Activated CD4-positive, alpha-beta T cell treated with anti-CD3 and anti-CD28 coated beads, Interleukin-2, Interleukin-4, amounts not matched to agents 100 ng/mL and 50 ng/mL, durations not matched to agents 16 hours and 8 hours (primary cell): ENCODE measurements around the gene IGFBP5.

Source experiments
- DNase-seq: peaks from one replicate; pipeline ENCODE4 v3.0.0-alpha.2; 2020; ENCODE audit warnings: low spot score

The IGFBP5 gene

DNA sequence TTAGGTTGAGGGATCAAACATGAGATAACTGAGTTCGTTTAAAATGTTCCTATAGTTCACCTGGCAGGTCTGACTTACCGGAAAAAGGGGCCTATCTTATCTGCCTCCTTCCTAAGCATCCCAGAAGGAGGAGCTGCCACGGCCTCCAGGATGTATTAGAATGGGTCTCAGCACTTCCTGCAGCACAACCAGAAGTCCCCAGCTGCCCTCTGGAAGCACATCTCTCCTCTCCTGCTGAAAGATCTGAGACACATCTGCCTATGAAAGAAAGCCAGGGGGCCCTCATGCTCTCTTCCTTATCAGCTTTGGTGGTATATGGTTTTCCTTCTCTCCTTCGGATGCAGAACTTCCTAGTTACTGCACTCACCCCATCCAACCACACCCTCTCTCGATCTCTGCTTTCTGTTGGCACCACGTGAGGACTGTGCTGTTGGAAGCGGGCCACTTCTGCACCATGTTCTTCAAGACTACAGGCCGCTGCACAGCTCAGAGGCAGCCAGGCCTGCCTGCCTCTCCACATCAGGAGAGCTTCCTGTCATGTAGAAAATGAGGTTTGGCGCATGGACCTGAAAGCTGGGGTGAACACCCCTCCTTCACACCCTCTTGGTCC is 6.5 kb downstream of the IGFBP5 start:
- DNase-seq, result no peak

DNA sequence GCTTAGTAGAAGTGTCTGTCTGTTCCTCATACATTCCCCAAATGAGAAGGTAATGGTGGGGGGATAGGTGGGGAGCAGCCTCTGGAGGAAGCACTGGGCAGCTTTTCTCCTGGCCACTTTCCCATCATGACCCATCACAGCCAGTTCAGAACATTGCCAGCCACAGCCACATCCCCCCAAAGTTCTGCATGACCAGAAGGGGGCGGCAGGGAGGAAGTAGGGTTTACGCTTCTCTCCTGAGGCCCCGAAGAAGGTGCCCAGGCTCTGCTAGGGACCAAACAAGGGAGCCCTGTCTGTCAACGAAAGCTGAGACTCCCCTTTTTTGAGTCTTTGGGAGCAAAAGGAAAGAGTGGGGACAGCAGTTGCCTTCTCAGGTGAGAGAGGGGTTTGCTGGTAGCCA is 7.7 kb downstream of the IGFBP5 start:
- peak; percentile 15 for DNase-seq

DNA sequence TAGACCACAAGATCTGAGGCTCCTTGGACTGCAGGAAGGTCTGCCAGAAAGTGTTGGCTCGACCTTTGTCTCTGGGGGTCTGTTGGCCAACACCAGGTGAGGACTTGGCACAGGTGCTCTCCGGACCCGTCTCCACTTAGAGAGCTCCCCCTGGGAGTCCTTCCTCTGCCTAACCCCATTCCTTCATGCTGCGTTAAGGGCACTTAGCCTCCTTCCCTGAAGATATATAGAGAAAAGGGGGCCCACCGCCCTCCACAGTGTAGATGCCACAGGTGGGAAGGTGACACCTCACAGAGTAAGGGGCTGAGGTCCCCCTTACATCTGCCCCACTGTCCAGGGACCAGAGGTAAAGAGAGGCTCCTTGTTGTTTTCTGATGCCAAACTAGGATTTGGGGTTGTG is 8.2 kb downstream of the IGFBP5 start:
- no peak for DNase-seq

DNA sequence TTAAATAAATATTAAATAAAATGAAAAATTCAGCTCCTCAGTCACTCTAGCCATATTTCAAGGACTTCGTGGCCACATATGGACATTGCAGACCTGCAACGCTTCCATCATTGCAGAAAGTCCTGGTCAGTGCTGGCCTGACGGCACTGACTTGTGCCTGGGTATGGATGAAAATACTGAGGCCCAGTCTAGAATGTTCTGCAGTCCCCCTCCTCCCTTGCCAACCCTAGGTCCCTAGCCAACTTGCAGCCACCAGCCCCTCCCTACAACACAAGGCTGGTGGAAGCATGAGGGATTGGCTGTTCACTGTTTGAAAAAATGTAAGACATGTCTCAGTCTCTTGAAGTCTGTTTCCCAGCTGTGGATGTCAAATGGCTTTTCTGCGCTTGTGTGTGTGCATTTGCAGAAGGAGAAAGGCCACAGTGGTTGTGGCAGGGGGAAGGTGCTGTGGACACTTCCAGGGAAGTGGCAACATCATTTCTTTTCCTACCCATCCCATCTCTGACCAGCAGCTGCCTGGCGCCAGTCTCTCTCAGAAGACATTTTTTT is 9.9 kb downstream of the IGFBP5 start:
- DNase-seq, result no peak

DNA sequence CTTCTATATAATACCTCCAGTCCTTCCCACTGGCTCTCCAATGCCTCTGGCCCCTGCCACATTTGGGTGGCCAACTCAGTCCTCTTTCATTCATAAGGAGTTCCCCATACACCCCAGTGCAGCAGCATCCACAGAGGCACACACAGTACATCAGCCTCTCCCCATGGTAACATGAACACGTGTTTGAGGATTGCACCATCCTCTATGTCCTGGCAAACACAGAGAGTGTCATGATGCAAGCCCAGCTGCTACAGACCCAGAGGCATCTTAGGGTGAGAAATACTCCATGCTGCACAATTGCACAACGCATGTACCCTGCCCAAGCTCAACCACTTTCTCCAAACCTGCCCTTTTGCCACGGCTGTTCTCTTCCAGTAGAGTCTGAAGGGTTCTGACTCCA is 11.5 kb downstream of the IGFBP5 start:
- no peak for DNase-seq

DNA sequence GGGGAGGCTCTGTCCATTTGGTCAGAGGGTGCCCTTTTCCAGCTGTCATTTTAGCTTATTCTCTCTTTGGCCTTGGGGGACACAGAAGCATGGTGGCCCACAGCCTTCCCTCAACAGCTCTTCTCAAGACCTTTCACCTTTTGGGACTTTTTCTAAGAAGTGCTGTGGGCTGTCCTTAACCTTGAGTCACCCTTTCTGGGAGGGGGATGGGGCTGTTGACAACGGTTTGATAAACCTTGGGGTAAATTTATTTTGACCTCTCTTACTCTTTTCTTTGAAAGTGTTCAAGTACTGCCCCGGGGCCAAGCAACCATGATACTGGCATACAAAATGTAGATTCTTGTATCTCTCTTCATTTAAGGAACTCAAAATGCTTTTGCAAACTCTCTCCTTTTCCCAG is 13.7 kb downstream of the IGFBP5 start:
- no peak for DNase-seq

- DNase-seq, result no peak
Observed at GRCh38 chr2:216680951-216681629, 14.3 kb downstream of the IGFBP5 start.

- DNase-seq, result no peak
Observed at GRCh38 chr2:216679658-216680024, 15.7 kb downstream of the IGFBP5 start.

- DNase-seq, result no peak
Observed at GRCh38 chr2:216678813-216679657, 16.3 kb downstream of the IGFBP5 start.

DNA sequence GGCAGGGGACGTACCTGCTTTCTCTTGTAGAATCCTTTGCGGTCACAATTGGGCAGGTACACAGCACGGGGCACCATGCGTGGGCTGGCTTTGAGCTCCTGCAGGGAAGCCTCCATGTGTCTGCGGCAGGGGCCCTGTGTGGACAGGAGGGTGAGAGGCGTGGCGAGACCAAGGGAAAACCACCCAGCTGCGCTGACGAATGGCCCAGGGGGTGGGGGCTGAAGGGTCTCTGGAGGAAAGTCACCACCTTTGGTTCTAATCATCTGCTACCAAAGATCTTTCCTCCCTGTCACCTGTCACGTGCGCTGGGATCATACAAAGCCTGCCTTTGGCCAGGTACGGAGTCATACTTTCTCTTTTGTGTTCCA is 17.3 kb downstream of the IGFBP5 start:
- no peak for DNase-seq

GRCh38 chr2:216677439-216678097 is 17.8 kb downstream of the IGFBP5 start:
- DNase-seq, result no peak

- no peak for DNase-seq
Observed at GRCh38 chr2:216676630-216677029, 18.7 kb downstream of the IGFBP5 start.

- DNase-seq, result no peak
Observed at GRCh38 chr2:216674376-216674775, 21.0 kb downstream of the IGFBP5 start.

DNA sequence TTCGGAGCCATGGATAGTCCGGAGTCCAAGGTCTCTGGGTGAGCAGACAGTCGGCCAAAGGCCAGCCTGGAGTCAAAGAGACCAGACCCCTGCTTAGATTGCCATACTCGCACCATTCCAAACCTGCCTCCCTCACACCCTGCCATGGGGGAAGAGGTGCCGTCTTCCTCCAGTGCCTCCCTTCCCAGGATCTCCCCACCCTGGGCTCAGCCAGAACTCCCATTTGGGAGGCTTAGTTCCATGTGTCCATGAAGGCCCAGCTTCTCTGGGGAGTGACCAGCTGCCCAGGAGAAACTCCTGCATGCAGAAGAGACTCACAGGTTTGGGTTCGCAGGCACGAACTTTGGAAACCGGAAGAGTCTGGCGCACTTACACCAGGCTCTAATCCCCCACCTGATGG is 21.7 kb downstream of the IGFBP5 start:
- DNase-seq, result no peak

DNA sequence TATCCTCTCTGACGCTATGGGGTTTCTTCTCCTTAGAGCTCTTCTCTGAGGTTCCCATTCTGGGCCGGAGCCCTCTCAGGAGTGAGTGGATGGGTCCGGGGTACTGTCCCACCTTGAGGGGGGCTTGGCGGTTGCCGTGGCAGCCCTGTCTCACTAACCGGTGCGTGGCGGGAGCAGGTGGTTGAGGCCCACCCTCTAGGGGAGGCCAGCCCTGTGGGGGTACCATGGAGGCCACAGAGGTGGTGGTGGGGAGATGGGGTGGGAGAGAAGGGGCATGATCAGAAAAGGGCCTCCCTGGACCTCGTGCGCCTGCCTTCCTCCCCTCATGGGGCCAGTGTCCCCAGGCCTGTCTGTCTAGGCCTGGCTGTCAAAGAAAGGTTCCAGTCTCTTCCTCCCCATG is 22.3 kb downstream of the IGFBP5 start:
- no peak for DNase-seq

DNA sequence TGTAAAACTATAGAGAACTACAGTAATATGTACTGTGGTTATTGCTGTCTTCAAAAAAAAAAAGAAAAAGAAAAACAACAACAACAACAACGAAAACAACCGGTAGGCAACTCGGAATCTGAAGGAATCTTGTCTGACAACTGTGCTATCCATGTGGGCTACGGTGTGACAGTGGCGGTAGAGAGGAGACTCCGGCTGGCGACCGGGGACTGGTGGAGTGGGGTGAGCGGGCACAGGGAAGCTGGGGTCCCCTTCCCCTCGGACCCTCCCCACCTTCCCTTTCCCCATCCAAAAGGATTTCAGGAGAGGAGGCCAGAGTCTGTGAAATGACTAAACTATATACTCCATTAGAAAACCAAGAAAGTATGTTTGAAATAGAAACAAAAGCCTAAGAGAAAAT is 22.9 kb downstream of the IGFBP5 start:
- DNase-seq, result no peak

- DNase-seq, result no peak
Observed at GRCh38 chr2:216671791-216672343, 23.5 kb downstream of the IGFBP5 start.

- DNase-seq, result no peak
Observed at GRCh38 chr2:216671081-216671411, 24.3 kb downstream of the IGFBP5 start.

DNA sequence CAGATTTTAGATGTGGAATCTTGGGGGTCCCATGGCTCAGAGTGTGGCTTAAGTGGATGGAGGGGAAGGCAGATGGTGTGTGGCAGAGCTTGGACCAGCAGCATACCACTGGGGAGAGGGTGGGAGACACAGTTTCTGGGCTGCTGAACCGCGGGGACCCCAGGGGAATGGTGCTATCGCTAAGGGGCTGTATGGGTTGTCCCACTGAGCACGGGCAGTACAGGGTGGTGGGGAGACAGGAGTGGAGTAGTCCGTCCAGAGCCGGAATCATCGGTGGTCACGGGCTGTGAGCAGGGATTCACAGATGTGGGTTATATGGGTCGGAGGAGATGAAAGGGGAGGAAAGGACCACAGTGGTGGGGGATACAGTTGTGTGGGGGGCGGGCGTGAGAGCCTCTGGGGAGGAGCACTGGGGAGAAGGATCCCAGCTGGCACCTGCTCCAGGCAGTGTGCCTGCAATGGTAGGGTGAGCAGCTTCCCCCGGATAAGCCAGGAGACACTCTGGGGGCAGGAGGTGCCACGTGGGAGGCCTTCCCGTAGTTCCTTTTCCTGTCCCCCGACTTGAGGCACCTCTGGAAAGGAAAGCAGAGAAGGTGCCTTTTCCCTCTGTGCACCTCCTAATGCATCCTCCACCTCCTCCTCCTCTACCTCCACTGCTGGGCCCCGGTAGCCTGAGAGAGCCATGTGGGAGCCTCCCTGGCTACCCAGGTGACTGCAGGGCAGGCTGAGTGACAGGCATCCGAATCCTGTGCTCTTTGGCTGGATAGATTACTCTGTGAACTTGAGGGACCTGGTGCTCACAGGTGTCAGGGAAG is 24.9 kb downstream of the IGFBP5 start:
- DNase-seq, result no peak

DNA sequence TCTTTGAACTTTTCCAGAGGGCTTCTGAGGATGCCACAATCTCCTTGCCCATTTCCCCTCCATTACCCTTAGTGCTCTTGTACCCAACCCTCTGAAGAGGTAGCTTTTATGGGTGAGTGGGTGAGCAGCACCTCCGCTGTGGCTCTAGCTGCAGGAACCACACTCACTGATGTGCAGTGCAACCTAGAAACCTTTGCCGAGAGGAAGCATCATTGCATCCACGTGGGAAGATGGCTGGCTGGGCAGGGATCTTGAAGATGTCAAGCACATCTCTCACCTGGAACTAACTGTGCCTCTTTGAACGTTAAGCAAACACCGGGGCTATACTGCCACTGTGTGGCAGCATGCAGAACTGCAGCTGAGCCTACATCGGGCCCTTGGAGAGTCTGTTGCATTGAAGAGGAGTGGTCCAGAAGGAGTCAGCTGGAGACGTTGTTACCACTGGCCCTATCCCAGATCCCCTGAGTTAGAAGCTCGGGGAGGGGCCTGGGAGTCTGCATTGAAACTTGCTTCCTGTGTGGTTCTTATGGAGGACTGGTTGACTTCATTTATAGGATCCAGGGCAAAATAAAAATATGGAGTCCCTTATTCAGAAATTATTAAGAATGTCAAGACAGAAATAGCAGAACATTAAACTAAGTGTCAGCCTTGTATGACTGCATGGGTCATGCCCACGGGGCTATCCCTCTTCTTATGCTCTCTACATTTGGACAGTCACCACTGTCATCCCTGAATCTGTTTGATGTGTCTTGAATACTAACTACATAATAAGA is 28.7 kb downstream of the IGFBP5 start:
- peak; percentile 69 for DNase-seq

GRCh38 chr2:216665717-216666116 is 29.6 kb downstream of the IGFBP5 start:
- no peak for DNase-seq
